PC-9 (cell line): ENCODE data around the gene PDS5B.

Experiments
- EZH2 ChIP-seq: fragments of 200-600 bp; sonication (generic); IDR thresholded peaks from 2 replicates; pipeline ENCODE4 v1.8.0; 2017; ENCODE audit warnings: antibody characterized with exemption, low read depth
- TF ChIP-seq, protein P1 (sequence below): fragments of 200-600 bp; sonication (generic); conservative IDR thresholded peaks from 2 replicates; pipeline ENCODE4 v1.6.1; 2017; ENCODE audit warnings: mixed run types, antibody characterized with exemption, mild to moderate bottlenecking, moderate library complexity

GRCh38 chr13:32592082-32592481, 5.8 kb downstream of the PDS5B start:
- TF ChIP-seq, protein P1, sequence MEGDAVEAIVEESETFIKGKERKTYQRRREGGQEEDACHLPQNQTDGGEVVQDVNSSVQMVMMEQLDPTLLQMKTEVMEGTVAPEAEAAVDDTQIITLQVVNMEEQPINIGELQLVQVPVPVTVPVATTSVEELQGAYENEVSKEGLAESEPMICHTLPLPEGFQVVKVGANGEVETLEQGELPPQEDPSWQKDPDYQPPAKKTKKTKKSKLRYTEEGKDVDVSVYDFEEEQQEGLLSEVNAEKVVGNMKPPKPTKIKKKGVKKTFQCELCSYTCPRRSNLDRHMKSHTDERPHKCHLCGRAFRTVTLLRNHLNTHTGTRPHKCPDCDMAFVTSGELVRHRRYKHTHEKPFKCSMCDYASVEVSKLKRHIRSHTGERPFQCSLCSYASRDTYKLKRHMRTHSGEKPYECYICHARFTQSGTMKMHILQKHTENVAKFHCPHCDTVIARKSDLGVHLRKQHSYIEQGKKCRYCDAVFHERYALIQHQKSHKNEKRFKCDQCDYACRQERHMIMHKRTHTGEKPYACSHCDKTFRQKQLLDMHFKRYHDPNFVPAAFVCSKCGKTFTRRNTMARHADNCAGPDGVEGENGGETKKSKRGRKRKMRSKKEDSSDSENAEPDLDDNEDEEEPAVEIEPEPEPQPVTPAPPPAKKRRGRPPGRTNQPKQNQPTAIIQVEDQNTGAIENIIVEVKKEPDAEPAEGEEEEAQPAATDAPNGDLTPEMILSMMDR: no peak
- TF ChIP-seq EZH2: no peak
